NCI-H345 treated with DMSO at 0.1 percent for 48 hours (cell line): ENCODE measurements around the gene MAML1.

Experiments used
- DNase-seq: peaks from one replicate; lab custom pipeline; 2025; ENCODE audit not compliant: unreplicated experiment; lab: John Stamatoyannopoulos, UW

MAML1 gene

GRCh38 chr5:179802950-179803562 lies 70.4 kb downstream of the MAML1 start:
- peak; percentile 93 for DNase-seq

- DNase-seq, result peak; percentile 72
These were observed 71.3 kb downstream of the MAML1 start for GRCh38 chr5:179803651-179804554.

- DNase-seq, result no peak
These were observed 71.9 kb downstream of the MAML1 start for GRCh38 chr5:179804555-179804947.

- no peak for DNase-seq
These were observed 72.5 kb downstream of the MAML1 start for GRCh38 chr5:179805070-179805528.

GRCh38 chr5:179805529-179806249 lies 73.1 kb downstream of the MAML1 start:
- no peak for DNase-seq

- DNase-seq, result peak; percentile 51
These were observed 73.8 kb downstream of the MAML1 start, which contains the start of gene MGAT4B for GRCh38 chr5:179806250-179807048. TSS of gene MGAT4B (minus strand) at chr5:179806866. CDS start at chr5:179806583, 283 bp downstream.

GRCh38 chr5:179812135-179812825 lies 79.7 kb downstream of the MAML1 start:
- no peak for DNase-seq

- no peak for DNase-seq
These were observed 80.5 kb downstream of the MAML1 start for GRCh38 chr5:179812997-179813607.

GRCh38 chr5:179814090-179814489 lies 81.5 kb downstream of the MAML1 start:
- DNase-seq, result no peak

GRCh38 chr5:179815491-179816249 lies 83.0 kb downstream of the MAML1 start:
- no peak for DNase-seq

GRCh38 chr5:179816401-179816795 lies 83.8 kb downstream of the MAML1 start:
- DNase-seq, result no peak

GRCh38 chr5:179816796-179817469 lies 84.3 kb downstream of the MAML1 start:
- no peak for DNase-seq

- no peak for DNase-seq
These were observed 84.8 kb downstream of the MAML1 start for GRCh38 chr5:179817470-179817840.

- DNase-seq, result no peak
These were observed 85.5 kb downstream of the MAML1 start for GRCh38 chr5:179817890-179818745.

- no peak for DNase-seq
These were observed 86.2 kb downstream of the MAML1 start for GRCh38 chr5:179818746-179819295.

- peak; percentile 32 for DNase-seq
These were observed 86.9 kb downstream of the MAML1 start for GRCh38 chr5:179819296-179820126.
